Caki2 (cell line): ENCODE measurements around the gene CAPRIN1. TPM values are rescaled to one million over a fixed set of nuclear protein-coding genes. Genes with fewer than 3 reads are reported as not detected.
A peak's percentile ranks its signal among the peaks of the same experiment; 100 is the strongest.

ENCODE experiments used
- DNase-seq: peaks from one replicate; pipeline ENCODE4 v3.0.0-alpha.2; 2015; ENCODE audit warnings: low read depth
- in situ Hi-C: cut with HindIII; loops from 2 replicates; pipeline ENCODE4 v1.10.0; 2016; ENCODE audit warnings: low sequenced_read_pairs, low pct_unique_long_range_greater_than_20kb, mixed read lengths
- total RNA-seq: library from RNA; depleted of rRNA; stranded (reverse); fragments of >200 nt; shearing (Covaris generic); gene quantifications from 2 replicates; pipeline ENCODE4 v1.2.3, GENCODE V29; 2014; ENCODE audit warnings: low replicate concordance; rRNA removed

CAPRIN1 gene, protein sequence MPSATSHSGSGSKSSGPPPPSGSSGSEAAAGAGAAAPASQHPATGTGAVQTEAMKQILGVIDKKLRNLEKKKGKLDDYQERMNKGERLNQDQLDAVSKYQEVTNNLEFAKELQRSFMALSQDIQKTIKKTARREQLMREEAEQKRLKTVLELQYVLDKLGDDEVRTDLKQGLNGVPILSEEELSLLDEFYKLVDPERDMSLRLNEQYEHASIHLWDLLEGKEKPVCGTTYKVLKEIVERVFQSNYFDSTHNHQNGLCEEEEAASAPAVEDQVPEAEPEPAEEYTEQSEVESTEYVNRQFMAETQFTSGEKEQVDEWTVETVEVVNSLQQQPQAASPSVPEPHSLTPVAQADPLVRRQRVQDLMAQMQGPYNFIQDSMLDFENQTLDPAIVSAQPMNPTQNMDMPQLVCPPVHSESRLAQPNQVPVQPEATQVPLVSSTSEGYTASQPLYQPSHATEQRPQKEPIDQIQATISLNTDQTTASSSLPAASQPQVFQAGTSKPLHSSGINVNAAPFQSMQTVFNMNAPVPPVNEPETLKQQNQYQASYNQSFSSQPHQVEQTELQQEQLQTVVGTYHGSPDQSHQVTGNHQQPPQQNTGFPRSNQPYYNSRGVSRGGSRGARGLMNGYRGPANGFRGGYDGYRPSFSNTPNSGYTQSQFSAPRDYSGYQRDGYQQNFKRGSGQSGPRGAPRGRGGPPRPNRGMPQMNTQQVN
- total RNA-seq, result 67.4 and 79.4 TPM in 2 replicates

DNA sequence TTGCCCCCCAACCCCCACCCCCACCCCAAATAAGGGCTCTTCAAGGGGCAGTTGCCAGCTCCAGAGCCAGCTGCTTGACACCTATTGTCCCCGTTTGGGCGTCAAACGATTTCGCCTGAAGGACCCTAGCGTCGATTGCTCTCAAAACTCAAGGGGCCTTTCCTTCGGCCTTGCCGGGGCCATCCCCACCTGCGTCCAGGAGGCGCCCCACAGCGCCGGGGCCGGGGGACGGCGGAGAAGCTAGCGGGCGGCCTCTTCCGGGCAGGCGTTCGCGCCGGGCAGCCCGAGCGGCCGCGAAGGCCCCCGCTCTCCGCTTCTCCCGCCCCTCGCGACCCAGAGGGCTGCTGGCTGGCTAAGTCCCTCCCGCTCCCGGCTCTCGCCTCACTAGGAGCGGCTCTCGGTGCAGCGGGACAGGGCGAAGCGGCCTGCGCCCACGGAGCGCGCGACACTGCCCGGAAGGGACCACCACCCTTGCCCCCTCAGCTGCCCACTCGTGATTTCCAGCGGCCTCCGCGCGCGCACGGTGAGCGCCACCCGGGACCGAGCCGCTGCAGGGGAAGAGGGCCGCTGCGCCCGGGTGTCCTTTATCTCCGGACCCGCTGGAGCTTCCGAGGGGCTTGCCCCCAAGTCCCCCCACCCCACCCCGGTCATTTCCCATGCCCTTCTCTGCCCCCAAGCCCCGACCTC, at the start of gene CAPRIN1:
TSS of gene CAPRIN1 (plus strand) at position 383 of the 687 bp plus-strand sequence. CDS start 690 bp downstream, outside the sequence.
- peak; percentile 94 for DNase-seq

DNA sequence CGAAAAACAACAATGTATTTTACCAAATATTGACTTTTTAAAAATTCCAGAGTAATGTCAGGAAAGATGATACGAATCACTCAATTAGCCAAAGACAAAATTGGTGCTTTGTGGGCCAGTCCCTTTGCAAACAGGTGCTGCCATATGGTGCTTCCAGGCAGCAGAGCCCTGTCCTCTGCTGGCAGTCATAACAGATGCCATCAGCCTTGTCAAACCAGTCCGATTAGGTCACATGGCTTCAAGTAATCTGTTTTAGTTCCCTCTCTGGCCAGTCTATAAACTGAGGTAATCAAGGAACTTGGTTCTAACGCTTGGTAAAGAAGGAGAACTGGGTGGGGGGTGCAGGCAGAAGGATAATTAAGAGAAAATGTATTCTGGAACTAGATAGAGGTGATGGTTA, 49.1 kb upstream of the CAPRIN1 start:
- in situ Hi-C loops, result no loop called here
- DNase-seq, result no peak

More for the DNA sequence above, at the start of gene CAPRIN1:
- in situ Hi-C loops, result no loop called here

DNA sequence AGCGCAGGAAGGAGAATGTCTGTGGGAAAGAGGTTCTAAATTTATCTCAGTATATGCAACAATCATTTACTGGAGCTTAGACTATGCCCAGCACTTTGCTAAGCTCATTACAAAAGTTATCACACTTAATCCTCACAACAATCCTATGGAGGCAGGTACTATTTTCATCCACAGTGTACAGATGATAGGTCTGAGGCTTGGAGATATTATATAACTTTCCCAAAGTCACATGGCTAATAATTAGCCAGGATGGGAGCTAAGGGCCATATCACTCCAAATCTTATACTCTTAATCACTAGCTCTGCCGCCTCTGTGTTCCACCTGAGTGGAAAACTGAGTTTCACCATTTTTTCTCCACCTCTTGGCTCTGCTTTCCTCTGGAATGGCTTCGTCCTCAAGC, 47.3 kb upstream of the CAPRIN1 start:
- DNase-seq, result no peak
- in situ Hi-C loops, result no loop called here

DNA sequence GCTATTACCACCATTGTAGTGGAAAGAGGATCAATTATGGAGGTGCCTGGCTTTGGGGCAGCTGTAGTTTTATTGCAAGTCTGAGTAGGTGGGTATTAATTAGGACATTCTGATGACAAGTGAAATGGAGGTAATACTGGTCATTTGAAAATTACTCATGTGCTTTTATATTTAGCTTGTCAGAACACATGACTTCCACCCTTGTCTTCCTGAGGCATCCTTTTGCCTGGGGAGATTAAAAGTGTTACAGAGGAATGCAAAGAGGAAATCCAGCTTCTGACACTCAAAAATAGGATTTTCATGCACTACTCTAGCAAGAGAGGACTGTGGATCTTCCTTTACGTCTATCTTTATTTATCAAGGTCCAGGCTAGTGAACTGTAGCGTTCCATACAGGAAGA, 44.7 kb upstream of the CAPRIN1 start:
- in situ Hi-C loops, result no loop called here
- no peak for DNase-seq

DNA sequence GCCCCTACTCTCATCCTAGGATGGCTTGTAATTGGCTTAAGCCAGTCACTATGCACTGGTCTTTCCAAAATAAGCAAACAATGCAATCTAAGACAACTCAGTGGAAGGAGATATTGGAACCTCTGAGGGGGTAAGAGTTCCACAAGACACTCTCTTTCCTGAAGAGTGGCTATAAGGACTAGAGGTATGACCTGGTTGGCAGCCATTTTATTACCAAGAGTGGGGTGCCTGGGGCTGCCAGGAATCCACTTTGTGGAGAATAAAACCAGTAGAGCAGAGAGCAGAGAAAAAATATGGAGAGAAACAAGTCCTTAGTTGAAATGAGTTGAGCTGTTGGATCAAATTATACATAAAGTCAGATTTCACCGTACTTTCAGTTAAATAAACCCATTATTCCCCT, 38.8 kb upstream of the CAPRIN1 start:
- in situ Hi-C loops, result no loop called here
- no peak for DNase-seq

DNA sequence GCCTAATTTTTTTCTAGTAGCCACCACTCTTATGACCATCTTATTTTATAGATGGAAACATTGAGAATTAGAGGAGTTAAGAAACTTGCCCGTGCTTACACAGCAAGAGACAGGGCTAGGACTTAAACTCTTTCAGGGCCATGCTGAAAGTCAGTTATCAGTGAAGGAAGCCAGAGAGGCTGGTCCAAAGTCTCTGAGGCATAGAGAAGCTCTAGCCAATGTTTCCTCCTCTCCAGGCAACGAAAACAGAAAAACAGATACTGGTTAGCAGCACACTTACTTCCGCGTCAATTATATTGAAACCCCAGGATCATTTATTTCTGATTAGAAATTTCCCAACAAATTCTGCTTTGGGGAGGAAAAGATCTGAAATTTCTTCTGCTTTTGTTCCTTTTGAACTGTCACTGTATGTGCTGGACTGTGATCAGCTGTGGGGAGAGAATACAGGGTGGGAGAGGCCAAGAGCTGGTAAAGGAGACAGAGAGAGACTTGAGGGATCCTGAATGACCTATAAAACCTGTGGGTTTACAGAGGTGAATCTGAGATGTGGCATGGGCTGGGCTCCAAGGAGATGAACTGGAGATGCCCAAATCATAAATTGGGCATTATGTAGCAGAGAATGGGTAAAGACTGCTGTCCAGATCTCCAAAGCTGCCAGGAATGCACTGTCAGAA, 37.5 kb upstream of the CAPRIN1 start:
- DNase-seq, result no peak
- in situ Hi-C loops, result no loop called here

DNA sequence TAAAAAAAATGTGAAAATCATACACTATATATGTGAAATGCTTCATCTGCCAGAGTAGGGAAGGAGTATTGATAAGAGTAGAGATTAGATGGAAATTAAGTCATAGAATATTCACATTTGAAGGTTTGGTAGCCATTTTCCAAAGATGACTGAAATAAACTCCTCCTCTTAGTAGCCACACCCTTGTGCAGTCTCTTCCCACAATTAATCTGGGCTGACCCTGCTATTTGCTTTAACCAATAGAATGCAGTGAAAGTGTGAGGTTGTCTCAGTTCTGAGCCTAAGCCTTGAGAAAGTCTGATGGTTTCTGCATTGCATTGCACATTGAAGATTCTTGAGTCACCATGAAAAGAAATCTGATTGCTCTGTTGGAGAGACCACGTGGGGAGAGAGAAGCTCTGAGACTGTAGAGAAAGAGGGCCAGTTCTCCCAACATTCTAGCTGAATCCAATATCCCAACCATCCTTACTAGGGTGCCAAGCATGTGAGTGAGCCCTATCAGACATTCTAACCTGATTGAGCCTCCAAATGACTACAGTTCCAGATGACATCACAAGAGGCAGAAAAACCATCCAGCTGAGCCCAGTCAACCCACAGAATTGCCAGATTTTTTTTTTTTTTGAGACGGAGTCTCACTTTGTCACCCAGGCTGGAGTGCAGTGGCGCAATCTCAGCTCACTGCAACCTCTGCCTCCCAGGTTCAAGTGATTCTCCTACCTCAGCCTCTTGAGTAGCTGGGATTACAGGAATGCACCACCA, 29.4 kb upstream of the CAPRIN1 start:
- in situ Hi-C loops, result no loop called here
- DNase-seq, result no peak

DNA sequence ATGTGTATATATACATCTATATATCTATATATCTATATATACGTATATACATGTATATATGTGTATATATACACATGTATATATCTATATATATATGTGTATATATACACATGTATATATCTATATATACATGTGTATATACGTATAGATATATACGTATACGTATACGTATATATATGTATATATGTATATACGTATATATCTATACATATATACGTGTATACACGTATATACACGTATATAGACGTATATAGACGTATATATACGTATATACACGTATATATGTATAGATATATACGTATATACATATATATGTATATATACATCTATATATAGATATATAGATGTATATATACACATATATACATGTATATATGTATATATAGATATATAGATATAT, 25.1 kb upstream of the CAPRIN1 start:
- DNase-seq, result no peak
- in situ Hi-C loops, result no loop called here

DNA sequence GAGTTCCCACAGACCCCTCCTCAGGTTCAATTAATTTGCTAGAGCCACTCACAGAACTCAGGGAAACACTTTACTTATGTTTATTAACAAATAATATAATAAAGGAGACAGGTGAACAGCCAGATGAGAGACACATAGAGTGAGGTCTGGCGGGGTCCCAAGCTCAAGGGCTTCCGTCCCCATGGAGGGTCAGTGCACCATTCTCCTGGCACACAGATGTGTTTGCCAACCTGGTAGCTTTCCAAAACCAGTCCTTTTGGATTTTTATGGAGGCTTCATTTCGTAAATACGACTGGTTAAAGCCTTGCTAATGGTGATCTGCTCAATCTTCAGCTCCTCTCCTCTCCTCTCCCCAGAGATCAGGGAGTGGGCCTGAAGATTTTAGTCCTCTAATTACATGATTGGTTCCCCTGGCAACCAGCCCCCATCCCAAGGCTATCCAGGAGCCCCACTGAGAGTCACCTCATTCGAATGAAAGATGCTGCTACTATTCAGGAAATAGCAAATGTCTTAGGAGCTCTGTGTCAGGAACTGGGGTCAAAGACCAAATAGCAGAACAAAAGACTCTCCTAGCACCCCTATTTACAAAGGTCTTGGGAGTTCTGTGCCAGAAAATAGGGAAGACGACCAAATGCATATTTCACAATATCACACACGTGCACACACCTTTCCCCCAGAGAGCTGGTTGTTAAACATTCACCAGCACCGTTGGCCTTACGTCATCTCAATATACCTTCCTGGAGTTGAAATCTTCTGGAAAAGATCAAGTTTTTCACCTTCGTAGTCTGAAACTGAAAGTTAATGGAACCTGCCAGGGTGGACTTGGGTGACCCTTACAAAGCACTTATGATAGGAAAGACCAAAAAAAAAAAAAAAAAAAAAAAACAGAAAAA, 23.8 kb upstream of the CAPRIN1 start:
- no peak for DNase-seq

DNA sequence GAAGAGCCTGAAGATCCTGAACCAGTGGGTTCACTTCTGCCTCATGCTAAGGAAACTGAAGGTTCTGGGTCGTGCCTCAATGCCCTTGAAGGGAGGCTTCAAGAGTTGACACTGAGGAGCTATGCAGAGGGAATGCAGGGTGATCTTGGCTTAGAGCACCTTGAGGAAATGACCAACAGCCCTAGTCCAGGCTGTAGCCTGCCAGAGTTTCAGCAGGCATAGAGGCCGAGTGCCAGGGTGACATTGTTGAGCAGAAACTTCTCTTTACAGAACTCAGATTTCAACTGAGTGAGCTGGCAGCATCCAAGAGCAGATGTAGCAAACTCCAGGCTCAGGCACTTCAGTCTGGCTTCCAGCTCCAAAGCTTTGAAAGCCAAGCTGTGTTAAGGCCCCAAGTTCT, 23.1 kb upstream of the CAPRIN1 start:
- in situ Hi-C loops, result no loop called here
- DNase-seq, result no peak

More for the DNA sequence above, 23.8 kb upstream of the CAPRIN1 start:
- in situ Hi-C loops, result no loop called here

DNA sequence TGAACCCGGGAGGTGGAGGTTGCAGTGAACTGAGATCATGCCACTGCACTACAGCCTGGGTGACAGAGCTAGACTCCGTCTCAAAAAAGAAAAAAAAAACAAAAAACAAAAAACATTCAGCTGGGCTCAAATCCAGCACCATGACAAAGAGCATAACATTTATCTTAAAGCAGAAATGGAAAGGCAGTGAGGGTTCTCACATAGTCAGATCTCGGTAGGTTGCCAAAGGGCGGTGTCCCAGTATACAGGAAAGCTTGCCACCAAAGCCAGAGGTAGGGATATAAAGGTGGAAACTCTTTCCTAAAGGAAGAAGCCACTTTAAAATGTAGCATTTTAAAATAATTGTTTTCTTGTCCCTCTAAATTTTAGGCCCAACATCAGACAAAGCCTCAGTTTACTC, 22.4 kb upstream of the CAPRIN1 start:
- in situ Hi-C loops, result no loop called here
- no peak for DNase-seq

DNA sequence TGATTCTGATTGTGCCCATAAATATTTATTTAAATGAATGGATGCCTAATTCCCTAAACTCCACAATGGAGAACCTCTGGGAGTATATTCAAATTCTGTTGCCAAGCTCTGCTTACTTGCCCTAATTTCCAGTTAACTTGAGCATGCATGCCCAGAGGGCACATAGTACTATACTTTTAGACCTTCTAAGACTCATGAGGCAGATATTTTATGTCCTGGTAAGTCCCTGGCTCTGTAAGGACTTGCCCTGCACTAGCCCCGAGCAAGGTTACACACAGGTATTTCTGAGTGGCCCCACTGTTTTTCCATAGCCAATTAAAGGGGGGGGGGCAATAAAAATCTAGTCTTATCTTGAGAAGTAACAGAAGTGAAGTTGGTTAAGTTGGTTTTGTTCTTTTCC, 21.1 kb upstream of the CAPRIN1 start:
- no peak for DNase-seq
- in situ Hi-C loops, result no loop called here

DNA sequence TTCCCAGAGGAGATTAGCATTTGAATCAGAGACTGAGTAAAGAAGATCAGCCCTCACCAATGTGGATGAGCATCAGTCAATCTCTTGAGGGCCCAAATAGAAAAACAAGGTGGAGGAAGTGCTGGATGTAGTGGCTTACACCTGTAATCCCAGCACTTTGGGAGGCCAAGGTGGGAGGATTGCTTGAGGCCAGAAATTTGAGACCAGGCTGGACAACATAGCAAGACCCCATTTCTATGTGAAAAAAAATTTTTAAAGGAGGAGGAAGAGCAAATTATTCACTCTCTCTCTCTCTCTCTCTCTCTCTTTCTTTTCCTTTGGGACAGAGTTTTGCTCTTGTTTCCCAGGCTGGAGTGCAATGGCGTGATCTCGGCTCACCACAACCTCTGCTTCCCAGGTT, 18.1 kb upstream of the CAPRIN1 start:
- in situ Hi-C loops, result no loop called here
- DNase-seq, result no peak

DNA sequence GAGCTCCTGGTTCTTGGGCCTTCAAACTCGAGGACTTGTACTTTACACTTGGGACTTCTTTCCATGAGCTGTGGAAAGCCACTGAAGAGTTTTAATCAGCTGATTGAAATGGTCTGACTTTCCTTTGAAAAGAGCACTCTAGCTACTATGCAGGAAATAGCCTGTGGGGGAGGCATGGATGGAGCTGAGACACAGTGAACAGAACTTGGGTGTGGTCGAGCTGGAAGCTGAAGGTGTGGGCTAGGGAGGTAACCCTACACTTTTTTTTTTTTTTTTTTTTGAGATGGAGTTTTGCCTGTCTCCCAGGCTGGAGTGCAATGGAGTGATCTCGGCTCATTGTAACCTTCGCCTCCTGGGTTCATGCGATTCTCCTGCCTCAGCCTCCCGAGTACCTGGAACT, 17.5 kb upstream of the CAPRIN1 start:
- DNase-seq, result no peak
- in situ Hi-C loops, result no loop called here

DNA sequence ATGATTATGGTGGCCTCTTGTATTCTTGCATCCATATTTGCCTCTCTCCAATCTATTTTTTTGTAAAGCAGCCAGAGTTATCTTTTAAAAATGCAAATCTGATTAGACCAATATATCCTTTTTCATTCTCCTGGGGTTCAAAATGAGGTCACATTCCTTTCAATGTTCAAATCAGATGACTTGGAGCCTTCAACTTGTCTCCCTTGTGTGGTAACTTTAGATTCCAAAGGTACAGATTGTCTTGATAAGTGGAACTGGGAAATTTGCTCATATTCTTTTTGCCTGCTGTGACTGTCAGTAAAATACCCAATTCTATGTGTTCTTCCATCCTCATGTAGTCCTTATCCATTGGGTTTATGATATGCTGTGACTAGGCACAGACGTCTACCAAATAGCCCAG, 15.1 kb upstream of the CAPRIN1 start:
- in situ Hi-C loops, result no loop called here
- DNase-seq, result no peak

DNA sequence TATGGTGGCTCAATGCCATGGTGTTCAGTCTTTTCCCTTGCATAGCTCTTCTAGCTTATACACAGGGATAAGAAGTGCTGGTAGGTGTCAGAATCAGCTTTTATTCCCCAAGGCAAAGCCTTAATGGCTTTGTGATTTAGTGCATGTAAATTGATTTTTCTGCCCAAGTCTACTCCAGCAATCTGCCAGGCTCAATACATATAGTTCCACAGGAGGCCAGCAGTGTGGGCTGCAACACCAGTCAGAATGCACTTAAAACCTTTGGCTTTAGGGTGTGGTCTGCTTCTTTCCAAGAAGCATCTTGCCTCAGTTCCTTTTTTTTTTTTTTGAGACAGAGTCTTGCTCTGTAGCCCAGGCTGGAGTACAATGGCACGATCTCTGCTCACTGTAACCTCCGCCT, 14.5 kb upstream of the CAPRIN1 start:
- in situ Hi-C loops, result no loop called here
- DNase-seq, result no peak

DNA sequence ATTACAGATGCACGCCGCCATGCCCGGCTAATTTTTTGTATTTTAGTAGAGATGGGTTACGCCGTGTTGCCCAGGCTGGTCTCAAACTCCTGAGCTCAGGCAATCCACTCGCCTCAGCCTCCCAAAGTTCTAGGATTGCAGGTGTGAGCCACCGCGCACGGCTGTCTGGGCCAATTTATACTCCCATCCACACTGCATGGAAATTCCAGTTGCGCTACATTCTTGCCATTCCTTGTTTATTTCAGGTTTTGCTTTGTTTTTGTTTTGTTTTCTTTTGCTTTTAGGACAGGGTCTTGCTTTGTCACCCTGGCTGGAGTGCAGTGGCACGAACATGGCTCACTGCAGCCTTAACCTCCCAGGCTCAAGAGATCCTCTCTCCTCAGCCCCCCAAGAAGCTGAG, 11.0 kb upstream of the CAPRIN1 start:
- in situ Hi-C loops, result no loop called here
- no peak for DNase-seq
